Measurements from ENCODE around the gene ARHGAP6. TPM values are rescaled to one million over a fixed set of nuclear protein-coding genes. Genes with fewer than 3 reads are reported as not detected.

ARHGAP6 gene
- total RNA-seq, 1 experiment from 2014 or later: 0.07 TPM

GRCh38 chrX:11698702-11699101, 33.0 kb upstream of the ARHGAP6 start:
- Histone ChIP-seq H3K4ac (ENCODE audit: low read depth, low read length) (no peak overlapping the region), H2BK120ac (ENCODE audit: low read depth, low read length, poor library complexity, severe bottlenecking) (no peak overlapping the region), H3K14ac (ENCODE audit: insufficient read depth, low read length) (no peak overlapping the region), H3K56ac (ENCODE audit: insufficient read length, low read depth, low read length) (no peak overlapping the region), H4K91ac (ENCODE audit: insufficient read length, low read depth, low read length) (no peak overlapping the region), H3K18ac (ENCODE audit: insufficient read length, low read depth, low read length) (no peak overlapping the region), H3K23ac (ENCODE audit: insufficient read length, low read depth, low read length) (no peak overlapping the region), H3K9me3 (ENCODE audit: control insufficient read depth, low read depth, low read length) (no peaks in the 10 kb centered on the region), H3K27ac (ENCODE audit: insufficient read length, low read depth, low read length) (no peak overlapping the region), H3K4me1 (ENCODE audit: insufficient read depth, low read length) (no peaks in the 10 kb centered on the region), H2BK20ac (ENCODE audit: low read depth, low read length, poor library complexity, severe bottlenecking) (no peak overlapping the region), H3T11ph (ENCODE audit: low read length) (no peak overlapping the region), H2AFZ (ENCODE audit: low read length) (no peak overlapping the region), H3K9ac (ENCODE audit: extremely low read depth, insufficient read length, low read length) (no peak overlapping the region), H3K79me1 (ENCODE audit: insufficient read depth, low read depth, low read length, poor library complexity, severe bottlenecking) (no peaks in the 10 kb centered on the region), H2BK15ac (ENCODE audit: low read depth, low read length) (no peak overlapping the region), H3K23me2 (ENCODE audit: insufficient read length, low read depth, low read length, poor library complexity, severe bottlenecking) (no peaks in the 10 kb centered on the region), H4K20me1 (ENCODE audit: control insufficient read depth, insufficient read depth, insufficient read length) (no peaks in the 10 kb centered on the region), H2AK5ac (ENCODE audit: insufficient read length, low read length) (no peak overlapping the region), H3K4me2 (ENCODE audit: insufficient read depth, insufficient read length, low read length) (no peak overlapping the region), H3K27me3 (ENCODE audit: insufficient read depth, low read length) (no peaks in the 10 kb centered on the region), H2BK5ac (ENCODE audit: insufficient read length, low read length) (no peak overlapping the region), H4K8ac (replicated peaks; ENCODE audit: insufficient read length, low read depth, low read length) (no peak overlapping the region), H3K79me2 (ENCODE audit: insufficient read depth, low read length) (no peaks in the 10 kb centered on the region), H4K5ac (ENCODE audit: insufficient read length, low read depth, low read length) (no peak overlapping the region), H2BK12ac (ENCODE audit: insufficient read length, low read depth, low read length) (no peak overlapping the region)
- Mint-ChIP-seq H3K4me1 (no peaks in the 10 kb centered on the region), H3K4me3 (no peak overlapping the region), H3K36me3 (ENCODE audit: insufficient read depth in 1 of 3, low read depth in 3 of 3) (peaks cover 0 to 4% (median 0%) of the 10 kb centered on the region in 3 experiments; a peak in 2 of 7 replicates), H3K27ac (no peak overlapping the region), H3K27me3 (ENCODE audit: low read depth) (peaks cover 7% of the 10 kb centered on the region), H3K9me3 (peaks cover 57 to 60% of the 10 kb centered on the region in 2 experiments)
- TF ChIP-seq, protein P1, sequence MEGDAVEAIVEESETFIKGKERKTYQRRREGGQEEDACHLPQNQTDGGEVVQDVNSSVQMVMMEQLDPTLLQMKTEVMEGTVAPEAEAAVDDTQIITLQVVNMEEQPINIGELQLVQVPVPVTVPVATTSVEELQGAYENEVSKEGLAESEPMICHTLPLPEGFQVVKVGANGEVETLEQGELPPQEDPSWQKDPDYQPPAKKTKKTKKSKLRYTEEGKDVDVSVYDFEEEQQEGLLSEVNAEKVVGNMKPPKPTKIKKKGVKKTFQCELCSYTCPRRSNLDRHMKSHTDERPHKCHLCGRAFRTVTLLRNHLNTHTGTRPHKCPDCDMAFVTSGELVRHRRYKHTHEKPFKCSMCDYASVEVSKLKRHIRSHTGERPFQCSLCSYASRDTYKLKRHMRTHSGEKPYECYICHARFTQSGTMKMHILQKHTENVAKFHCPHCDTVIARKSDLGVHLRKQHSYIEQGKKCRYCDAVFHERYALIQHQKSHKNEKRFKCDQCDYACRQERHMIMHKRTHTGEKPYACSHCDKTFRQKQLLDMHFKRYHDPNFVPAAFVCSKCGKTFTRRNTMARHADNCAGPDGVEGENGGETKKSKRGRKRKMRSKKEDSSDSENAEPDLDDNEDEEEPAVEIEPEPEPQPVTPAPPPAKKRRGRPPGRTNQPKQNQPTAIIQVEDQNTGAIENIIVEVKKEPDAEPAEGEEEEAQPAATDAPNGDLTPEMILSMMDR (conservative IDR thresholded peaks at IDR 0.05): no peak
- WGBS (ENCODE audit: extremely low coverage, insufficient read length, low lambda C conversion rate): no CpG with 5 or more reads among the region's 3 CpGs
- no peak for DNase-seq

Data from H9 (cell line).